ENCODE results near the gene TH. TPM values are rescaled to one million over a fixed set of nuclear protein-coding genes. Genes with fewer than 3 reads are reported as not detected.
"Not testable (repeated sequence)": the region's sequence is repeated elsewhere in the genome, so short reads cannot be mapped to it uniquely, and the experiment has no call there.

Gene TH
- polyA plus RNA-seq, 1 donor, result 0.33 TPM

- no peak for DNase-seq (ENCODE audit: low read depth)
Observed at GRCh38 chr11:2130881-2131352, 40.7 kb downstream of the TH start.

- DNase-seq (ENCODE audit: low read depth), result no peak
Observed at GRCh38 chr11:2129699-2130366, 41.8 kb downstream of the TH start.

GRCh38 chr11:2129308-2129698 lies 42.3 kb downstream of the TH start:
- DNase-seq (ENCODE audit: low read depth), result no peak

- no peak for DNase-seq (ENCODE audit: low read depth)
Observed at GRCh38 chr11:2128511-2129307, 42.9 kb downstream of the TH start.

GRCh38 chr11:2128130-2128510 lies 43.5 kb downstream of the TH start:
- no peak for DNase-seq (ENCODE audit: low read depth)

- no peak for DNase-seq (ENCODE audit: low read depth)
Observed at GRCh38 chr11:2127482-2128129, 44.0 kb downstream of the TH start.

GRCh38 chr11:2126520-2127085 lies 45.0 kb downstream of the TH start:
- no peak for DNase-seq (ENCODE audit: low read depth)

GRCh38 chr11:2124736-2125484 lies 46.7 kb downstream of the TH start:
- not testable (repeated sequence) for DNase-seq (ENCODE audit: low read depth)

- DNase-seq (ENCODE audit: low read depth), result no peak
Observed at GRCh38 chr11:2123628-2123960, 48.0 kb downstream of the TH start.

- DNase-seq (ENCODE audit: low read depth), result no peak
Observed at GRCh38 chr11:2122907-2123627, 48.5 kb downstream of the TH start.

- no peak for DNase-seq (ENCODE audit: low read depth)
Observed at GRCh38 chr11:2122222-2122906, 49.3 kb downstream of the TH start.

- DNase-seq (ENCODE audit: low read depth), result no peak
Observed at GRCh38 chr11:2121227-2122130, 50.1 kb downstream of the TH start.

- no peak for DNase-seq (ENCODE audit: low read depth)
Observed at GRCh38 chr11:2120359-2121100, 51.1 kb downstream of the TH start.

- DNase-seq (ENCODE audit: low read depth), result no peak
Observed at GRCh38 chr11:2118677-2119076, 52.9 kb downstream of the TH start.

GRCh38 chr11:2116680-2117079 lies 54.9 kb downstream of the TH start:
- DNase-seq (ENCODE audit: low read depth), result no peak

- no peak for DNase-seq (ENCODE audit: low read depth)
Observed at GRCh38 chr11:2115308-2115707, 56.3 kb downstream of the TH start.

- no peak for DNase-seq (ENCODE audit: low read depth)
Observed at GRCh38 chr11:2114430-2115241, 57.0 kb downstream of the TH start.

Data from forelimb muscle (tissue), 1 donor.